Effector CD8-positive, alpha-beta T cell (primary cell): ENCODE data around the gene TRIOBP.
A peak's percentile ranks its signal among the peaks of the same experiment; 100 is the strongest.

Experiments used
- DNase-seq: peaks from one replicate; lab custom pipeline; 2025; lab: John Stamatoyannopoulos, UW

Gene TRIOBP

DNA sequence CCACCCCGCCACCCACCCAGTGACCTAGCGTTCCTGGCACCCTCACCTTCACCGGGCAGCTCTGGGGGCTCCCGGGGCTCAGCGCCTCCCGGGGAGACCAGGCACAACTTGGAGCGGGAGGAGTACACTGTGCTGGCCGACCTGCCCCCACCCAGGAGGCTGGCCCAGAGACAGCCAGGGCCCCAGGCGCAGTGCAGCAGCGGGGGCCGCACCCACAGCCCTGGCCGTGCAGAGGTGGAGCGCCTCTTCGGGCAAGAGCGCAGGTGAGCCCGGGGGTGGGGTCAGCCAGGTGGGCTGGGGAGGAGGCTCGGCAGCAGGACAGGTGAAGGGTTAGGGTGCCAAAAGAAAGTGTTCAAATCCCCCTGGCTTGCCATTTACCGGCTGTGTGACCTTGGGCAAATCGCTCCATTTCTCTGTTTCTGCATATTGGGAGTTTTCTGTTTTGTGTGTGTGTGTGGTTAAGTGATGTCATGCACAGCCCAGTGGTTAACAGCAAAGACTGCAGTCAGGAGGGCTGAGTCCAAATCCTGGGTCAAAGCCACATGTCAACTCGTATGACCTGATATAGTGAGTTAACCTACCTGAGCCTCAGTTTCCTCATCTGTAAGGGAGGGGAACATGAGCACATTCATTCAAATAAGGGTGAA is 29.5 kb downstream of the TRIOBP start:
- no peak for DNase-seq

DNA sequence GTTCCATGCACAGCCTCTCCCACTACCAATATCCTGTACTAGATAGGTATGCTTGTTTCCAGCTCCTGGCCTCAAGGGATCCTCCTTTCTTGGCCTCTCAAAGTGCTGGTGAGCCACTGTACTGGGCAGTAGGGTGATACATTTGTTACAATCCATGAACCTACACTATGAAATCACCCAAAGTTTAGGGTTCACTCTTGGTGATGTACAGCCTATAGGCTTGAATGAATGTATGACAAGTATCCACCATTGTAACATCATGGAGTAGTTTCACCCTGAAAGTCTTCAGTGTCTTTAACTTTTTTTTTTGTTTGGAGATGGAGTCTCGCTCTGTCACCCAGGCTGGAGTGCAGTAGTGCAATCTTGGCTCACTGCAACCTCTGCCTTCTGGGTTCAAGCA is 31.8 kb downstream of the TRIOBP start:
- DNase-seq = no peak

DNA sequence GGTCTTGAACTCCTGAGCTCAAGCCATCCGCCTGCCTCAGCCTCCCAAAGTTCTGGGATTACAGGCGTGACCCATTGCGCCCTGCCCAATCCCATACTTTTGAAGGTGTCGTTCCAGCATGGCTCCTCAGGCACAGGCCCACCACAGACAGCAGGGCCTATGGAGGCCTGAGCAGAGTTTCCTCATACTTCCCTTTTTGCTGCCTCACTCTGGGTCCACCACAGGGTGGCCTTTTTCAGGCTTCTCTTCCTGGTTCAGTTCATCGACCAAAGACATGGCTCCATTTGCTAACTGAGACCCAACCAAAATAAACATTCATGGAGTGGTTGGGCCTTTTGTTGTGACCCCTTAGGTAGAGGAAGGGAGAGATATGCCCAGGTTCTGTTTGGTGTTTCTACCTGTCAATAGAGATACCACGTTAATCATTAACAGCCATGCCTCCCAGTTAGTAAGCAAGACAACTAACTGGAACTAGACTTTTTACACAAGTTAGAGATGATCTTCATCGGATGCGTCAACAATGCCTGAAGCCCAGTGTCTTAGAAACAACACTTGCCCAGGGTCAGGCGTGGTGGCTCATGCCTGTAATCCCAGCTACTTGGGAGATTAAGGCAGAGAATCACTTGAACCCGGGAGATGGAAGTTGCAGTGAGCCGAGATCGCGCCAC is 35.1 kb downstream of the TRIOBP start:
- DNase-seq = no peak

DNA sequence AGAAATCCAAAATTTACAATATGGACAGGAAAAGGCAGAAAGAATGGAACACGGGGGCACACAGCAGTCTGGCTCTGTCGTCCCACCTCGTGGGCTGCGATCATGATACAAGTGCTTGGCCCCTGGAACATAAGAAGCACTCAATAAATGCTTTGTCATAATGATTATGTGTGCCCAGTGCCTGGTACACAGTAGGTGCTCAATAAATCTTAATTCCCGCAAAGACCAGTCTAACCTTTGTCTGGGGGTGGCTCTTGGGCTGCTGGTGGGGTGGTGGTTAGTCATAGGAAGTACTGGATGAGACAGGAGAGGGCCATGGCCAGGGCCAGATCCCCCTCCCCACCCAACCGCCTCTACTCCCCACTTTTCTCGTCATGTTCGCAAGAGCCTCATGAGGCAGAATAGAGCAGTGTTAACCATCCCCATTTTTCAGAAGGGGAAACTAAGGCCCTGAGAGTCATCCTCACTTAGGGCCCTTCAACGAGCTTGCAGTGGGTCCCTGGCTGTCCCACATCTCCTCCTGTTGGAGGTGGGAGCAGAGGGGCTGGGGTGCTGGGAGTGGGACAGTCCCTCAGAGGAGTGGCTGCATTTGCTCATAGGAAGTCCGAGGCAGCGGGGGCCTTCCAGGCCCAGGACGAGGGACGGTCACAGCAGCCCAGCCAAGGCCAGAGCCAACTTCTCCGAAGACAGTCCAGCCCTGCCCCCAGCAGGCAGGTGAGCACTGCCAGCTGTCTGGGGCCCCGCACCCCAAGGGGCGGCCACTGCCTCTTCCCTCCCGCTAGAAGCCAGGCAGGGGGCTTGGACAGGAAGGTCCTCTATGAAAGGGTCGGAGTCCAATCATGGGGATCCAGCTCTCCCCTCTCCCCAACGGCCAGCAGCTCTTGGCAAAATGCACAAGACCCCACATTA is 36.1 kb downstream of the TRIOBP start:
- no peak for DNase-seq

DNA sequence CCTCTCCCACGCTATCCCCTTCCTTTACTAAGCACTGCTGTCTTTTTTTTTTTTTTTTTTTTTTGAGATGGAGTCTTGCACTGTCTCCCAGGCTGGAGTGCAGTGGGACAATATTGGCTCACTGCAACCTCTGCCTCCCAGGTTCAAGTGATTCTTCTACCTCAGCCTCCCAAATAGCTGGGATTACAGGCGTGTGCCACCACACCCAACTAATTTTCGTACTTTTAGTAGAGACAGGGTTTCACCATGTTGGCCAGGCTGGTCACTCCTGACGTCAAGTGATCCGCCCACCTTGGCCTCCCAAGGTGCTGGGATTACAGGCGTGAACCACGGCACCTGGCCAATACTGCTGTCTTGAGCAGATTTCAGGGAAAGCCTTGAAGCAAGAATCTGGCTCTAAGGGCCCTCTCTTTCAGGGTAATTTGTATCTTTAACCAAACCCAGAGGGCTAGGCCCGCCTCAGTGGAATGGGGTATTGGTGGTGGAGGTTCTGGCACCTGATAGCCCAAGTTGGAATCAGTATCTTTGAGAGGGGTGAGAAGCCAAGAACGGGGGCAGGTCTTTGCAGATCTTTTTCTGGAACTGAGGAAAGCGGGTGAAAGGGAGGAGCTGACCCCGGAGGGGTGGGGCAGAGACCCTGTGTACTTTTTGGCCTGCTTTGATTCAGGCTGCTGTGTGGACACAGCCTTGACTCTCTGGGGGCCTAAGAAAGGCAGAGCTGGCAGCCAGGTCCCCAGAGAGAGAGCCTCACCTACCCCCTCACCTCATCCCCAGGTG is 37.0 kb downstream of the TRIOBP start:
- no peak for DNase-seq

DNA sequence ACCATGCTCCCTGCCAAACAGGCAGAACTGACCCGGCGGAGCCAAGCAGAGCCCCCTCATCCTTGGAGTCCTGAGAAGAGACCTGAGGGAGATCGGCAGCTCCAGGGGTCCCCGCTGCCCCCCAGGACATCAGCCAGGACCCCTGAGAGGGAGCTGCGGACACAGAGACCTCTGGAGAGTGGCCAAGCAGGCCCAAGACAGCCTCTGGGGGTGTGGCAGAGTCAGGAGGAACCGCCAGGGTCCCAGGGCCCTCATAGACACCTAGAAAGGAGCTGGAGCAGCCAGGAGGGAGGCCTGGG is 37.5 kb downstream of the TRIOBP start:
- DNase-seq = no peak

DNA sequence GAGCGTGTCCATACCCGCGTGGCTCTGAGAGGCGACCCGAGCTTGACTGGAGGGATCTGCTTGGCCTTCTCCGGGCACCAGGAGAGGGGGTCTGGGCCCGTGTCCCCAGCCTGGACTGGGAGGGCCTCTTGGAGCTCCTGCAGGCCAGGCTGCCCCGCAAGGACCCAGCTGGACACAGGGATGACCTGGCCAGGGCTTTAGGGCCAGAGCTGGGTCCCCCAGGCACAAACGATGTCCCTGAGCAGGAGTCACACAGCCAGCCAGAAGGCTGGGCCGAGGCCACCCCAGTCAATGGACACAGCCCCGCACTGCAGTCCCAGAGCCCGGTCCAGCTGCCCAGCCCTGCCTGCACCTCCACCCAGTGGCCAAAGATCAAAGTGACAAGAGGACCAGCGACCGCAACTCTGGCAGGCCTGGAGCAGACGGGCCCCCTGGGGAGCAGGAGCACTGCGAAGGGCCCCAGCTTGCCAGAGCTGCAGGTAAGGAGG is 38.2 kb downstream of the TRIOBP start:
- DNase-seq = no peak

DNA sequence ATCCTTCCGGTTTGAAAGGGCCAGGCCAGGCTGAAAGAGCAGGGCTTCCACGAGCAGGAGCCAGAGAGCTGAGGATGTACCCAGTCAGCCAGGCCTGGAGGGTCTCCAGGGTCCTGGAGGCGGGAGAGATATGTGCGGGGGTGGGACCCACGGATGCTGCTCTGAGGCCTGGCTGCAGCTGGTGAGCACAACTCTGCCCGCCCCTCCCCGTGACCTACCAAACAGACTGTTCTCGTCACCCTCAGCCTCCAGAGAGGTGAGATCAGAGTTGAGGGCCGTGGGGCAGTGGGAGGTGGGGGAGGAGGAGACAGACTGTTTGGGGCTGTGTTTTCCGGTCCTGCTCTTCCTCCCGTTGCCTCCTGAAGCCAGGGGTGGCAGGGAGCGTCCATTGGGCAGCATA is 42.2 kb downstream of the TRIOBP start:
- no peak for DNase-seq

DNA sequence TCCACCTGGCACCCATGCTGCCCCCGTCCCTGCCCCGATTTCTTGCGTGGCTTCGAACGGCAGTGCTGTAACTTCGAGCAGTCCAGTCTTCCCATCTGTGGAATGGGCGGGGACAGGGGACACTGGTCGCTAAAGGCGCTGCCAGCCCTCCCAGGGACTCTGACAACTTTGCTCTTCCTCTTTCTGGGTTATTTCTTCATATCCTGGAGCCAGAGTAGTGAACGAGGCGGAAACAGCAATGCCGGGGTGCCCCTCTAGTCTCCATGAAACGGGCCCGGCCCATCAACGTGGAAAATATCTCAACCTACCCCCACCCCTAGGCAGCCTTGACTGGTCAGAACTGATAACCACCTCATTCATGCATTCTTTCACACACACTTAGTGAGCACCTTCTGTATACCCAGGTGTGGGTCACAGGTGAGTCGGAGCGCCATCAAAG is 42.8 kb downstream of the TRIOBP start:
- DNase-seq = no peak

DNA sequence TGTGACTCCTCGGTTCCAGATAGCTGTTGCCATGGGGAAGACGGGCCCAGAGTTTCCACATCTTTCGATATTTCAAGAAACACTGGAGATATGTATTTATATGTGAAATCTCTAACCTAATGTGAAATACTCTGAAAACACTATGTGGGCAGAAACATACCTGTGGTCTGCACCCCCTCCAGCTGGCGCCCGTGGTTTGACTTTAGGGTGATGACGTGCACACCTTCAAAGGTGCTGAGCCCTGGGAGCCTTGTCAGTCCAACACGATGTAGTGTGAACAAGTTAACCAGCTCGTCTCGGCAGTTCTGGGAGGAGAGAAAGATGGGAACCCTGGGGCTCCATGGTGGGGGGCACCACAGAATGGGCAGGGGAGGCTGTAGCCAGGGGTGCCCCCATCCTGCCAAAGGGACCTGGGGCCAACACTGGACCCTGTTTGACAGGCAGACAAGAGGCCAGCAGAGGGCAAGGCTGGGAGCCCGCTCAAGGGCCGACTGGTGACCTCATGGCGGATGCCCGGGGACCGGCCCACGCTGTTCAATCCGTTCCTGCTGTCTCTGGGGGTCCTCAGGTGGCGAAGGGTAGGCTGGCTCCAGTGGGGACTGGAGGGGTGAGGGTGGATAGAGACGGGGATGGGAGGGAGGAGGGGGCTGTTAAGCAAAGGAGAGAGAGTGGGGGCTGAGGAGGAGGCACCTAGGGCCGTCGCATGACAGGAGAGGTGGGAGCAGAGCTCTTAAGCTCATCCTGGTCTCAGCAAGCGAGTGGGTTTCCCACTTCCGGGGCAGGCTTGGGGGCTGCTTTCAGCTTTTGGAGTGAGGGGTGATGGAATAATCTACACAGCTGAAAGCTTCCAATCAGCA is 43.8 kb downstream of the TRIOBP start:
- DNase-seq = no peak

DNA sequence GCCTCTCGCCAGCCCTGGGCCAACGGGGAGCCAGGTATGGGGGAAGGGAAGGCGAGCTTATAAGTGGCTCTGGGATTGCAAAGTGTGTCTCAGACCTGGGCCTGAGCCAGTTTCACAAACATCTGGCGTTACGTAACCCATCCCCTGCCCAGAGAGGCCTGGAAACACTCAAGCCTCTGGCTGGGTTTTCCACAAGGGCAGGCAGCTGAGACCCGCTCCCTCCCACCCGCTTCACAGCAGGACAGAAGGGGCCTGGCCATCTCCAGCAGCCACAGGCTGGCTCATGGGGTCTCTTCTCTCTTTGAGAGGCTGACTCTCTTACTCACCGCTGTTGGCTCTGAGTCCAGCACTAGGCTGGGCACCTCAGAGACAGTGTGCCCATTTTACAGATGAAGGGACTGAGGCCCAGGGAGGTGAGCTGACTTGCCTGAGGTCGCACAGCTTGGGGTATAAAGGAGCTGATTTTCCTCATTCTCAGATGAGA is 44.5 kb downstream of the TRIOBP start:
- no peak for DNase-seq

DNA sequence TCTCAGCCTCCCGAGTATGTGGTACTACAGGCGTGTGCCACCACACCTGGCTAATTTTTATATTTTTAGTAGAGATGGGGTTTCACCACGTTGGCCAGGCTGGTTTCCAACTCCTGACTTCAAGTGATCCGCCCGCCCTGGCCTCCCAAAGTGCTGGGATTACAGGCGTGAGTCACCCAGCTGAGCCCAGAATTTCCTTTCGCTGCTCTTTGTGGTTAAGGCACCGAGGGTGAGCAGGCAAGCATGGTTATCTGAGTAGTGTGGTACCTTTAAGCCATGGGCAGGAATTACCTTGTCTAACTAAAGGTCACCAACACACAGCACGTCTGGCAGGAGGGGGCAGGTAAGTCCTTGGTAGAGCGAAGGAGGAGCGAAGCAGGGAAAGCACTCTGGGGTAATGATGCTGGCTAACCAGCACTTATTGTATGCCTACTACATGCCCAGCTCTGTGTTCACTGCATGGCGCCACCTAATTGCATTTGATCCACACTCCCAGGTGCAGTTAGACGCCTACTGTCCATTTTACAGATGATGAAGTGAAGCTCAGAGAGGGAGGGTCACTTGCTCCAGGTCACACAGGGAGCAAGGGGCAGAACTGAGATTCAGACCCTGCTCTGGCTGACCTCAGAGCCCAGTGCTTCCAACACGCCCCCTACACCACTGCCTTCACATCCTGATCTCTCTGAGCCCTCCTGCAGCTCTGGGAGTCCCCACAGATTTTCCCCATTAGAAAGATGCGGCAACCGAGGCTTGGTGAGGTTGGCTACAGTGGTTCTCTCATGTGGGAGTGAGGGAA is 45.7 kb downstream of the TRIOBP start:
- no peak for DNase-seq

DNA sequence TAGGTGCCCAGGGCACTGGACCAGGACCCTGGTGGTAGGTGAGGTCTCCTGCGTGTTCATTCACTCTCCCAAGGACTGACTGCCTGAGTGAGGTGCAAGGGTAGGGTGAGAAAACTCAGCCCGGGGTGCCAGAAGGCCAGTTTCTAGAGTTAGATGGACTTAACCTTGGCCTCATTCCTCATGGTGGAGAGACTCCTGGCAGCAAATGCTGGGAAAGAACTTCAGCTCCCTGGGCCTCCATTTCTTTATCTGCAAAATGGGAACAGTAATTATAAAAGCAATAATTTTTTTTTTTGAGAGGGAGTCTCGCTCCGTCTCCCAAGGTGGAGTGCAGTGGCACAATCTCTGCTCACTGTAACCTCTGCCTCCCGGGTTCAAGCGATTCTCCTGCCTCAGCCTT is 47.7 kb downstream of the TRIOBP start:
- DNase-seq = no peak

DNA sequence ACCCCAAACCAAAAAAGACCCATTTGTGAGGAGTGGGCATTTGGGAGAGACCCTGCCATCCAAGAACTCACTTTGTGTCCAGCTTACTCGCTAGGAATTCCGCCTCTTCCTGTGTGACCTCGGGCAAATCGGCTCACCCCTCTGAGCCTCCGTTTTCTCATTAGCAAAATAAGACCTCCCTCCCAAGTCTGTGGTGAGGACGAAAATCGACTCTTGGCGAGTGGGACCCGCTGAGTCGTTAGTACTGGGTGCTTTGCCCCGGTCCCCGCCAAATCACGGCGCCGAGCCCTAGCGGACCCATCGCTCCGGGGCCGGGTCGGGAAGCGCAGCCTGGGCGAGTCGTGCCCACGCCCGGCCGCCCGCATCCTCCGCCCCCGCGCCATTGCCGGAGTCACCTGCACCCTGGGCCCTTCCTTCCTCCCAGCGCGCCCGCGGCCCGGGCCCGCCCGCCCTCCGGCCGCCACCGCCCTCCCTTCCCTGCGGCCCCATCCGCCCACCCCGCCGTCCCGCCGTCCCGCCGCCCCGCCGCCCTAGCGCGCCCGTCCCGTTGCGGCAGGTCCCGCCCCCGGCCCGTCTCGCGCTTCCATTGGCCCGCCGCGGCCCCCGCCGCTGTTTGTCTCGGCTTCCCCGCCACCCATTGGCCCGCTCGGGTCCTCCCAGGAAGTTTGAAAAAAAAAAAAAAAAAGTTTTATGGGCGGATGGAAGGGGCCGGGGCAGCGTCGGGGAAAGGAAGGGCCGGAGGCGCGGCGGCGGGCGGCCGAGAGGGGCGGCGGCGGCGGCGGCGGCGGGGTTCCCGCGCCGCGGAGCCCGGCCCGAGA is 48.9 kb downstream of the TRIOBP start:
- DNase-seq = peak; percentile 82

DNA sequence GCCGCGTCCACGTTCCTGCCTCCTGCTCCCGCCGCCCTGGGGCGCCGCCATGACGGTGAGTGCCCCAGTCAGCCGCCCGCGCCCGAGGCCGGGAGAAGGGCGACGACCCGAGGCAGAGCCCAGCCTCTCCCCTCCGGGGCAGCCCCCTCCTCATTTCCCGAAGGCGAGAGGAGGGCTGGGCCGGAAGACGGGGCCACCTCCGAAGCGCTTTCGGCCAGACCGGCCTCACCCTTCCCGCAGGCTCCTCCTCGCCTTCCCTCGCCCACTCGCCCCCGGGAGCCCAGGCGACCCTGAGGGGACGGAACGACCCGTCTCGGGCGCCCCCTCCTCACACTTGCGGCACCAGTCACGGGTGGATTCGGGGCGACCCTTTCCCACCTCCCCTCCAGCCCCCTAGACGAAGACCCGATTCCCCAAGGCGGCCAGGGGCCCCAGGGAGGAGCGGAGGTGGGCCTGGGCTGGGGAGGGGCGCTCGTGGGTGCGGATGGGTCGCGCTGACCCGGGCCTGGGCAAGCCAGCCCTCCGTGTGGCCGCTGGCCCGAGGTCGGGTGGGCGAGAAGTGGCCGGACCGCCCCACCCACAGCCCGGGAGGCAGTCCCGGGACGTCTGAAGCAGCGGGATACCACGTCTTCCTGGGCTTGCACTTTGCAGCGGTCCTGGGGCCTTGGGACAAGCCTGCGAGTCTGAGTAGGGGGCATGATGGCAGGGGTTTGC is 49.7 kb downstream of the TRIOBP start:
- no peak for DNase-seq

DNA sequence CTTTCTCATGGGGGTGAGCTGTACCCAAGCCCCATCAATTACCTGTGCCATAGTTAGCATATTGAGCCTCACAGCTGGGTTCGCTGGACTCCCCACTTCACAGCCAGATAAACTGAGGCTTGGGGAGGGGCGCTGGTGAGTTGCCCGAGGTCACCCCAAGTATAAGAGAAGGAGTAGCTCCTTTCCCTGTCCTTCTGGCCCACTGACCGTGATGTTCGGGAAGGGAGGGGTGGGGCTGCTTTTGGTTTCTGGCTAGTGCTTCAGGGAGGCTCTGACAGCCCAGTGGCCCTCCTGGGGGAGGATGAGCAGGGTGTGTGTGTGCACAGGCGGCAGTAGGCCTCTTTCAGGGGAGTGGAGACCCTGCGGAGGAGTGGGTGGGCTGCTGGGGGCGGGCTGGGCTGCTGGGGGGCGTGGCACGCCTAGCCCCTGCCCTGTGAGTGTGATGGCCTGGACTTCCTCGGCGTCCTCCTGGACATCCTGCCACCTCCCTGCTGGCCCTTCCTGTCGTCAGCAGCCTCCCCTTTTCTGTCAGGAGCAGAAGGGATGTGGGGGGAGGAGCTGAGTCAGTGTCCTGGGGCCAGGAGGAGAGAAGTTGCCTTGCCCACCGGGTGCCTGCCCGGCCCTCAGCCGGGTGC is 50.3 kb downstream of the TRIOBP start:
- DNase-seq = no peak

DNA sequence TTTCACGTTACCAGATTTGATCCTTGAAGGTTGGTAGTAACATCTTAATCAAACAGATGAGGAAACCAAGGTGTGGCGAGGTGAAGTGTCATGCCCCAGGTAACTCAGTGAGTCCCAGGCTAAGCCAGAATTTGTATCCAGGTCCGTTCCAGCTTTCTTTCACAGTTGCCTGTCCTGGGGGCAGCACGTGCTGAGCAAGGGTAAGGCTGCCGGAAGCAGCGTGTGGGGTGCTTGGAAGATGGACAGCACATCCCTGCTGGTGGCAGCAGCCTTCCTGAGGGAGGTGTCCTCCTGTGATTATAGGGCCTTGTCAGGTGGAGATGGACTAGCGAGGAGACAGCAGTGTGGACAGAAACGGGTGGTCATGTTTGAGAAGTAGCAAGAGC is 50.9 kb downstream of the TRIOBP start:
- no peak for DNase-seq

DNA sequence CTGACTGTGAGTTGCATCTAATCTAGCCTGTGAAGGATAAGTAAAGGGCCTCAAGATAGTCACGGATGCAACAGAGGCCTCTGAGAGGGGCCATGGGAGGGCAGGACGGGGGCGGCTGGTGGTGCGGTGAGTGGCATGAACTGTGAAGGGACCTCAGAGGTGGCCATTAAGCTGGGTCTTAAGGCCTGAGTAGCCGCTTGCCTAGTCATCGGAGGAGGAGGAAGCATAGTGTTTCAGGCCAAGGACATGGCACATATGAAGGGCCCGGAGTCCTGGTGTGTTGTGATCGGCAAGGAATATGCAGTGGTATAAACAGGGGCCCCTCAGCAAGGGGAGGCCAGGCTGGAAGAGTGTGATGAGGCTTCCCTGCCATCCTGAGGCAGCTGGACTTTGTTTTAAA is 51.8 kb downstream of the TRIOBP start:
- no peak for DNase-seq
